GM15510 (cell line): Measurements from ENCODE around the gene REV3L.

Experiments
- POLR2A ChIP-seq: IDR thresholded peaks from 3 replicates; pipeline ENCODE4 v1.6.1; 2011; ENCODE audit warnings: borderline replicate concordance; ENCODE audit not compliant: insufficient read length; ENCODE audit errors: extremely low read depth

REV3L gene

GRCh38 chr6:111423960-111424846 lies 58.8 kb downstream of the REV3L start:
- no peak for TF ChIP-seq POLR2A

GRCh38 chr6:111423055-111423633 lies 59.9 kb downstream of the REV3L start:
- TF ChIP-seq POLR2A = no peak

GRCh38 chr6:111418971-111419693 lies 63.9 kb downstream of the REV3L start:
- no peak for TF ChIP-seq POLR2A

GRCh38 chr6:111417946-111418345 lies 65.1 kb downstream of the REV3L start:
- TF ChIP-seq POLR2A = no peak

GRCh38 chr6:111417181-111417585 lies 65.8 kb downstream of the REV3L start:
- TF ChIP-seq POLR2A = no peak

- TF ChIP-seq POLR2A = no peak
Observed at GRCh38 chr6:111416529-111416928, 66.5 kb downstream of the REV3L start.

- TF ChIP-seq POLR2A = no peak
Observed at GRCh38 chr6:111414373-111414772, 68.6 kb downstream of the REV3L start.

- no peak for TF ChIP-seq POLR2A
Observed at GRCh38 chr6:111411978-111412566, 70.9 kb downstream of the REV3L start.

- TF ChIP-seq POLR2A = no peak
Observed at GRCh38 chr6:111411046-111411445, 72.0 kb downstream of the REV3L start.

GRCh38 chr6:111410371-111410770 lies 72.6 kb downstream of the REV3L start:
- TF ChIP-seq POLR2A = no peak

GRCh38 chr6:111409430-111409829 lies 73.6 kb downstream of the REV3L start:
- no peak for TF ChIP-seq POLR2A

GRCh38 chr6:111407686-111408085 lies 75.3 kb downstream of the REV3L start:
- TF ChIP-seq POLR2A = no peak

GRCh38 chr6:111406200-111406721 lies 76.8 kb downstream of the REV3L start:
- no peak for TF ChIP-seq POLR2A

- TF ChIP-seq POLR2A = no peak
Observed at GRCh38 chr6:111403388-111403787, 79.6 kb downstream of the REV3L start.

GRCh38 chr6:111399626-111400025 lies 83.4 kb downstream of the REV3L start:
- TF ChIP-seq POLR2A = no peak
